SU-DHL-6 (cell line): ENCODE results near the gene LDLRAD2.

Experiments used
- EZH2phosphoT487 ChIP-seq: fragments of 200-600 bp; sonication (generic), shearing (Covaris generic); conservative IDR thresholded peaks from 2 replicates; pipeline ENCODE4 v1.6.1; 2018; ENCODE audit warnings: mild to moderate bottlenecking, antibody characterized with exemption, low read length, moderate library complexity, mixed read lengths
- TF ChIP-seq, protein P1 (sequence below): fragments of 200-600 bp; sonication (generic); IDR thresholded peaks from one replicate; pipeline ENCODE4 v1.5.1; 2017; ENCODE audit warnings: antibody characterized with exemption, mild to moderate bottlenecking, low read length, moderate library complexity; ENCODE audit not compliant: insufficient read depth, poor library complexity, severe bottlenecking

DNA sequence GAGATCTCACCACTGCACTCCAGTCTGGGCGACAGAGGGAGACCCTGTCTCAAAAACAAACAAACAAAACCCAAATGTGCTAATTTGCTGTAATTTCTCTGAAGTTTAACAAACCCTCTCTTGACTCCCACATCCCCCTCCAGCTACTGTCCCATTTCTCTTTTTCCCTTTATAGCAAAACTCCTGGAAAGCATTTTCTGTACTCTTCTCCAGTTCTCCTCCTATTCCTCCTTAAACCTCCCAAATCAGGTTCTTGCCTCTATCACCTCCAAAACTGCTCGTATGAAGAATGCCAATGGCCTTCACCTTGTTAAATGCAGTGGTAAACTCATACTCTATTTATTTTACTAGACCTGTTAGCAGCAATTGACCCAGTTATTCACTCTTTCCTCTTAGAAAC lies 25.4 kb upstream of the LDLRAD2 start:
- TF ChIP-seq, protein P1, sequence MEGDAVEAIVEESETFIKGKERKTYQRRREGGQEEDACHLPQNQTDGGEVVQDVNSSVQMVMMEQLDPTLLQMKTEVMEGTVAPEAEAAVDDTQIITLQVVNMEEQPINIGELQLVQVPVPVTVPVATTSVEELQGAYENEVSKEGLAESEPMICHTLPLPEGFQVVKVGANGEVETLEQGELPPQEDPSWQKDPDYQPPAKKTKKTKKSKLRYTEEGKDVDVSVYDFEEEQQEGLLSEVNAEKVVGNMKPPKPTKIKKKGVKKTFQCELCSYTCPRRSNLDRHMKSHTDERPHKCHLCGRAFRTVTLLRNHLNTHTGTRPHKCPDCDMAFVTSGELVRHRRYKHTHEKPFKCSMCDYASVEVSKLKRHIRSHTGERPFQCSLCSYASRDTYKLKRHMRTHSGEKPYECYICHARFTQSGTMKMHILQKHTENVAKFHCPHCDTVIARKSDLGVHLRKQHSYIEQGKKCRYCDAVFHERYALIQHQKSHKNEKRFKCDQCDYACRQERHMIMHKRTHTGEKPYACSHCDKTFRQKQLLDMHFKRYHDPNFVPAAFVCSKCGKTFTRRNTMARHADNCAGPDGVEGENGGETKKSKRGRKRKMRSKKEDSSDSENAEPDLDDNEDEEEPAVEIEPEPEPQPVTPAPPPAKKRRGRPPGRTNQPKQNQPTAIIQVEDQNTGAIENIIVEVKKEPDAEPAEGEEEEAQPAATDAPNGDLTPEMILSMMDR, result no peak
- no peak for TF ChIP-seq EZH2phosphoT487
